WTC11 (cell line): Measurements from ENCODE around the gene PRKAG2. TPM values are rescaled to one million over a fixed set of nuclear protein-coding genes. Genes with fewer than 3 reads are reported as not detected.
A peak's percentile ranks its signal among the peaks of the same experiment; 100 is the strongest.

Experiments
- ATAC-seq: fragments of 200-7000 bp; cut with Tn5 transposase; 2 replicates; pipeline ENCODE4 v1.10.0; 2021; ENCODE audit warnings: mild to moderate bottlenecking, moderate library complexity
- CTCF ChIA-PET: fragments of 300-600 bp; sonication (Branson Sonifier 250); formaldehyde crosslinking; loops from one replicate; lab custom pipeline; 2021; ENCODE audit warnings: antibody characterized with exemption; lab: Charles Lee
- POLR2A ChIA-PET: fragments of 350-600 bp; sonication (Branson Sonifier 250); formaldehyde crosslinking; loops from one replicate; lab custom pipeline; 2021; ENCODE audit warnings: antibody characterized with exemption; lab: Charles Lee
- DNase-seq: peaks from one replicate; pipeline ENCODE4 v3.0.0; 2021; ENCODE audit warnings: low spot score
- H3K27ac Mint-ChIP-seq: 2 replicates; pipeline ENCODE4 v1.8.0; 2021; ENCODE audit warnings: mixed read lengths
- H3K27me3 Mint-ChIP-seq: 2 replicates; pipeline ENCODE4 v1.8.0; 2021; ENCODE audit warnings: low read depth, mild to moderate bottlenecking, moderate library complexity, mixed read lengths
- H3K36me3 Mint-ChIP-seq: 2 replicates; pipeline ENCODE4 v1.8.0; 2021; ENCODE audit warnings: mixed read lengths
- H3K4me1 Mint-ChIP-seq: 2 replicates; pipeline ENCODE4 v1.8.0; 2022; ENCODE audit warnings: mixed read lengths
- H3K4me3 Mint-ChIP-seq: 2 replicates; pipeline ENCODE4 v1.8.0; 2021; ENCODE audit warnings: mild to moderate bottlenecking, moderate library complexity, mixed read lengths
- H3K9me3 Mint-ChIP-seq: 2 replicates; pipeline ENCODE4 v1.8.0; 2021; ENCODE audit warnings: mixed read lengths
- ATF1 ChIP-seq: sonication (generic); formaldehyde crosslinking; IDR thresholded peaks from 2 replicates; pipeline ENCODE4 v1.8.1; 2023; ENCODE audit warnings: mild to moderate bottlenecking, moderate library complexity, missing genetic modification reagents
- CREM ChIP-seq: sonication (generic); formaldehyde crosslinking; IDR thresholded peaks from 2 replicates; pipeline ENCODE4 v1.8.1; 2022; ENCODE audit warnings: mild to moderate bottlenecking, missing genetic modification reagents, moderate library complexity
- FOXK1 ChIP-seq: sonication (generic); formaldehyde crosslinking; IDR thresholded peaks from 2 replicates; pipeline ENCODE4 v1.8.0; 2022; ENCODE audit warnings: mild to moderate bottlenecking, moderate library complexity, missing genetic modification reagents
- JUN ChIP-seq: sonication (generic); formaldehyde crosslinking; IDR thresholded peaks from 2 replicates; pipeline ENCODE4 v1.8.0; 2023; ENCODE audit warnings: mild to moderate bottlenecking, missing genetic modification reagents
- NFE2L1 ChIP-seq: sonication (generic); formaldehyde crosslinking; IDR thresholded peaks from 2 replicates; pipeline ENCODE4 v1.8.1; 2023; ENCODE audit warnings: missing genetic modification reagents
- NFYB ChIP-seq: sonication (generic); formaldehyde crosslinking; conservative IDR thresholded peaks from 2 replicates; pipeline ENCODE4 v1.8.0; 2022; ENCODE audit warnings: low read depth, missing genetic modification reagents
- ZNF219 ChIP-seq: sonication (generic); formaldehyde crosslinking; IDR thresholded peaks from 2 replicates; pipeline ENCODE4 v1.8.0; 2023; ENCODE audit warnings: missing genetic modification reagents, mild to moderate bottlenecking, borderline replicate concordance
- ZNF423 ChIP-seq: fragments of 250-450 bp; sonication (Bioruptor Pico); IDR thresholded peaks from 2 replicates; pipeline ENCODE4 v2.1.2; 2022; ENCODE audit warnings: mild to moderate bottlenecking, moderate library complexity
- ZNF671 ChIP-seq: fragments of 250-450 bp; sonication (Bioruptor Pico); IDR thresholded peaks from 2 replicates; pipeline ENCODE4 v1.8.0; 2021; ENCODE audit warnings: mild to moderate bottlenecking
- total RNA-seq: library from RNA; stranded (reverse); gene quantifications from 3 replicates; pipeline ENCODE4 v1.2.3, GENCODE V29; 2021
- TF ChIP-seq, protein P1 (sequence below): sonication (generic); formaldehyde crosslinking; IDR thresholded peaks from 2 replicates; pipeline ENCODE4 v1.8.1; 2023; ENCODE audit warnings: mild to moderate bottlenecking, missing genetic modification reagents, moderate library complexity
- TF ChIP-seq, protein P2 (sequence below): fragments of 250-450 bp; sonication (Bioruptor Pico); conservative IDR thresholded peaks from 2 replicates; pipeline ENCODE4 v1.9.0; 2021; ENCODE audit warnings: mild to moderate bottlenecking
- TF ChIP-seq, protein P3 (sequence below): sonication (generic); formaldehyde crosslinking; IDR thresholded peaks from 2 replicates; pipeline ENCODE4 v1.8.0; 2022; ENCODE audit warnings: mild to moderate bottlenecking, missing genetic modification reagents
- TF ChIP-seq, protein P4 (sequence below): sonication (generic); formaldehyde crosslinking; IDR thresholded peaks from 2 replicates; pipeline ENCODE4 v1.8.1; 2023; ENCODE audit warnings: mild to moderate bottlenecking, missing genetic modification reagents, borderline replicate concordance
- TF ChIP-seq, protein P5 (sequence below): fragments of 250-450 bp; sonication (Bioruptor Pico); IDR thresholded peaks from 2 replicates; pipeline ENCODE4 v1.9.0; 2021; ENCODE audit warnings: moderate library complexity, mild to moderate bottlenecking, inconsistent platforms, borderline replicate concordance
- TF ChIP-seq, protein P6 (sequence below): fragments of 250-450 bp; sonication (Bioruptor Pico); IDR thresholded peaks from 2 replicates; pipeline ENCODE4 v1.9.0; 2021; ENCODE audit warnings: mild to moderate bottlenecking

The PRKAG2 gene
- total RNA-seq, 1 experiment from 2014 or later: 20.3 TPM

DNA sequence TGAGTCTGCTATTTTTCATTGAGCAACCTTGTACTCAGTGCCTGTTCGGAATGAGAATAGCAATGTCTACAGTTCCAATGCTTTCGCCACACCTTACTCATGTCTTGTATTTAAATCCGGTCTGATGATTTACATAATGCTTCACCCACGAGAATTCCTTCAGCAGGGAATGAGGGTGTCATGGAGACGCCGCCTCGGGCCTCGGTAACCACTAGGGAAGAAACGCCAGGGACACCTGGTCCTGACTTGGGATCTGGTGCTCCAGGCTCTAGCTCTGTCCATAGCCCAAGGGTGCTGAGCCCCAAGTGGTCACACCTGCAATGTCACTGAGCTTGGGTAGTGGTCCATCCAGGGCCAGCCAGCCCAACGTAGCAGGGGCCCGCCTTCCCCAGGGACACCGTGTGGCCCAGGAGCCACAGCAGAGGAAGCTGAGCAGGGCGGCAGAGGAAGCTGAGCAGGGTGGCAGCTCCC is 37.4 kb downstream of the PRKAG2 start:
- Mint-ChIP-seq H3K36me3 (no peaks in the 10 kb centered on the region), H3K27me3 (no peaks in the 10 kb centered on the region), H3K27ac (no peak overlapping the region), H3K9me3 (no peaks in the 10 kb centered on the region), H3K4me1 (peaks cover 25% of the 10 kb centered on the region), H3K4me3 (no peak overlapping the region)
- ATAC-seq (no peak), DNase-seq (no peak)
- TF ChIP-seq ZNF671 (CRISPR knock-in tag): no peak
- TF ChIP-seq, protein P1, sequence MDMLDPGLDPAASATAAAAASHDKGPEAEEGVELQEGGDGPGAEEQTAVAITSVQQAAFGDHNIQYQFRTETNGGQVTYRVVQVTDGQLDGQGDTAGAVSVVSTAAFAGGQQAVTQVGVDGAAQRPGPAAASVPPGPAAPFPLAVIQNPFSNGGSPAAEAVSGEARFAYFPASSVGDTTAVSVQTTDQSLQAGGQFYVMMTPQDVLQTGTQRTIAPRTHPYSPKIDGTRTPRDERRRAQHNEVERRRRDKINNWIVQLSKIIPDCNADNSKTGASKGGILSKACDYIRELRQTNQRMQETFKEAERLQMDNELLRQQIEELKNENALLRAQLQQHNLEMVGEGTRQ (CRISPR knock-in tag): no peak
- TF ChIP-seq, protein P2, sequence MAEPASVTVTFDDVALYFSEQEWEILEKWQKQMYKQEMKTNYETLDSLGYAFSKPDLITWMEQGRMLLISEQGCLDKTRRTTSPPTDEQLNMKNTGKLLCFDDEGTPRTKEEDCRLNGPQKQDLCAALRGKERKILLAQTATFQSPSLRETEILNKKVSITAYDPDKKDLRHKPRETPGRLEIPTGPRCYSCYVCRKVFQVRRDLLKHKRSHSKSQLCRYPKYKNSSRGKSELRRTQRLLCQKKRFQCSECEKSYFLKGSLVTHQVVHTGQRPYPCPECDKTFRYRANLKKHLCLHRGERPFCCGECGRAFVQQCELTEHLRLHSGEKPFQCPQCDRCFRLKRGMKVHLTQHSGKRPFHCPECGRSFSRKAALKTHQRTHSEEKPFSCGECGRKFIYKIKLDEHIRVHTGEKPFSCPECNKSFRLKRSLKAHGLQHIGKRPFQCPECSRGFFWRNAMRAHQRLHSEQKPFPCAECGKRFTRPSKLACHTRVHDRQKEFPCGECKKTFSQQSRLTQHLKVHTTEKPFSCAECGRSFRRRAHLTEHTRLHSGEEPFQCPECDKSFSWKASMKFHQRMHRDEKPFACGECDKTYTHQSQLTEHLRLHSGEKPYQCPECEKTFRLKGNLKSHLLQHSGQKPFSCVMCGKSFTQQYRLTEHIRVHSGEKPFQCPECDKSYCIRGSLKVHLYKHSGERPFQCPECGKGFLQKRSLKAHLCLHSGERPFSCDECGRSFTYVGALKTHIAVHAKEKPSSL (CRISPR knock-in tag): no peak
- TF ChIP-seq FOXK1 (CRISPR knock-in tag): no peak
- TF ChIP-seq, protein P3, sequence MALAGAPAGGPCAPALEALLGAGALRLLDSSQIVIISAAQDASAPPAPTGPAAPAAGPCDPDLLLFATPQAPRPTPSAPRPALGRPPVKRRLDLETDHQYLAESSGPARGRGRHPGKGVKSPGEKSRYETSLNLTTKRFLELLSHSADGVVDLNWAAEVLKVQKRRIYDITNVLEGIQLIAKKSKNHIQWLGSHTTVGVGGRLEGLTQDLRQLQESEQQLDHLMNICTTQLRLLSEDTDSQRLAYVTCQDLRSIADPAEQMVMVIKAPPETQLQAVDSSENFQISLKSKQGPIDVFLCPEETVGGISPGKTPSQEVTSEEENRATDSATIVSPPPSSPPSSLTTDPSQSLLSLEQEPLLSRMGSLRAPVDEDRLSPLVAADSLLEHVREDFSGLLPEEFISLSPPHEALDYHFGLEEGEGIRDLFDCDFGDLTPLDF: no peak
- TF ChIP-seq ZNF423 (CRISPR knock-in tag): 0 out of 2 replicates have a peak, but pooled peaks have one; percentile 23
- no peak for TF ChIP-seq NFE2L1 (CRISPR knock-in tag)
- TF ChIP-seq, protein P4, sequence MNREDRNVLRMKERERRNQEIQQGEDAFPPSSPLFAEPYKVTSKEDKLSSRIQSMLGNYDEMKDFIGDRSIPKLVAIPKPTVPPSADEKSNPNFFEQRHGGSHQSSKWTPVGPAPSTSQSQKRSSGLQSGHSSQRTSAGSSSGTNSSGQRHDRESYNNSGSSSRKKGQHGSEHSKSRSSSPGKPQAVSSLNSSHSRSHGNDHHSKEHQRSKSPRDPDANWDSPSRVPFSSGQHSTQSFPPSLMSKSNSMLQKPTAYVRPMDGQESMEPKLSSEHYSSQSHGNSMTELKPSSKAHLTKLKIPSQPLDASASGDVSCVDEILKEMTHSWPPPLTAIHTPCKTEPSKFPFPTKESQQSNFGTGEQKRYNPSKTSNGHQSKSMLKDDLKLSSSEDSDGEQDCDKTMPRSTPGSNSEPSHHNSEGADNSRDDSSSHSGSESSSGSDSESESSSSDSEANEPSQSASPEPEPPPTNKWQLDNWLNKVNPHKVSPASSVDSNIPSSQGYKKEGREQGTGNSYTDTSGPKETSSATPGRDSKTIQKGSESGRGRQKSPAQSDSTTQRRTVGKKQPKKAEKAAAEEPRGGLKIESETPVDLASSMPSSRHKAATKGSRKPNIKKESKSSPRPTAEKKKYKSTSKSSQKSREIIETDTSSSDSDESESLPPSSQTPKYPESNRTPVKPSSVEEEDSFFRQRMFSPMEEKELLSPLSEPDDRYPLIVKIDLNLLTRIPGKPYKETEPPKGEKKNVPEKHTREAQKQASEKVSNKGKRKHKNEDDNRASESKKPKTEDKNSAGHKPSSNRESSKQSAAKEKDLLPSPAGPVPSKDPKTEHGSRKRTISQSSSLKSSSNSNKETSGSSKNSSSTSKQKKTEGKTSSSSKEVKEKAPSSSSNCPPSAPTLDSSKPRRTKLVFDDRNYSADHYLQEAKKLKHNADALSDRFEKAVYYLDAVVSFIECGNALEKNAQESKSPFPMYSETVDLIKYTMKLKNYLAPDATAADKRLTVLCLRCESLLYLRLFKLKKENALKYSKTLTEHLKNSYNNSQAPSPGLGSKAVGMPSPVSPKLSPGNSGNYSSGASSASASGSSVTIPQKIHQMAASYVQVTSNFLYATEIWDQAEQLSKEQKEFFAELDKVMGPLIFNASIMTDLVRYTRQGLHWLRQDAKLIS (CRISPR knock-in tag): no peak
- TF ChIP-seq, protein P5, sequence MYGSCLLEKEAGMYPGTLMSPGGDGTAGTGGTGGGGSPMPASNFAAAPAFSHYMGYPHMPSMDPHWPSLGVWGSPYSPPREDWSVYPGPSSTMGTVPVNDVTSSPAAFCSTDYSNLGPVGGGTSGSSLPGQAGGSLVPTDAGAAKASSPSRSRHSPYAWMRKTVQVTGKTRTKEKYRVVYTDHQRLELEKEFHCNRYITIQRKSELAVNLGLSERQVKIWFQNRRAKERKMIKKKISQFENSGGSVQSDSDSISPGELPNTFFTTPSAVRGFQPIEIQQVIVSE (CRISPR knock-in tag): no peak
- CTCF ChIA-PET: interaction anchor here (1.5 kb wide), 1 partner anchor 56 kb away, joined by 5 read pairs; no protein-coding TSS in a partner anchor
- POLR2A ChIA-PET: no interaction called here

DNA sequence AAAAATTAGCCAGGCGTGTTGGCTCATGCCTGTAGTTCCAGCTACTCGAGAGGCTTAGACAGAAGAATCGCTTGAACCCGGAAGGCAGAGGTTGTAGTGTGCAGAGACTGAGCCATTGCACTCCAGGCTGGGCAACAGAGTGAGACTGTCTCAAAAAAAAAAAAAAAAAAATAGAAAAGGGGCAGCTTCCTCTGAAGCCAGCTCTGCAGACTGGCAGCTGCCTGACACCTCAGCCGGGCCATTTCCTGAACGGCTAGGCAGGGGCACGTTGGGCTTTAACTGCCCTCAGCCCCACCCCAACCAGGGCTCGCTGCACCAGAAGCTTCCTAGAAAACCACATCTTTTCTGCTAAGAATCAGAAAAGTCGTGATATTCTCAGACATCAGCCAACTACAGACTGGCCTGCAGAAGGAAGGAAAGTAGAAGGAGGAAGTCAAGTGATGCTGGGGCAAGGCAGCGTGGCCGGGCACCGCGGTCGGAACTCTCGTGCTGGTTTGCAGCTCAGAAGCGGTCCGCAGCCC is 38.0 kb downstream of the PRKAG2 start:
- H3K36me3 Mint-ChIP-seq: no peaks in the 10 kb centered on the region
- ChIA-PET CTCF (interaction anchor here (0.5 kb wide), 1 partner anchor 395 kb away, joined by 3 read pairs; no protein-coding TSS in a partner anchor), POLR2A (no interaction called here)
- H3K9me3 Mint-ChIP-seq: no peaks in the 10 kb centered on the region
- TF ChIP-seq JUN (CRISPR knock-in tag): no peak
- TF ChIP-seq, protein P6, sequence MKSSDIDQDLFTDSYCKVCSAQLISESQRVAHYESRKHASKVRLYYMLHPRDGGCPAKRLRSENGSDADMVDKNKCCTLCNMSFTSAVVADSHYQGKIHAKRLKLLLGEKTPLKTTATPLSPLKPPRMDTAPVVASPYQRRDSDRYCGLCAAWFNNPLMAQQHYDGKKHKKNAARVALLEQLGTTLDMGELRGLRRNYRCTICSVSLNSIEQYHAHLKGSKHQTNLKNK (CRISPR knock-in tag): no peak
- TF ChIP-seq CREM (CRISPR knock-in tag): no peak
- TF ChIP-seq ZNF219: no peak
- TF ChIP-seq NFYB (CRISPR knock-in tag): no peak
- no peak for TF ChIP-seq ATF1 (CRISPR knock-in tag)
- DNase-seq (no peak), ATAC-seq (no peak)
- no peaks in the 10 kb centered on the region for H3K27me3 Mint-ChIP-seq
- no peak overlapping the region for H3K27ac Mint-ChIP-seq
- peaks cover 25% of the 10 kb centered on the region for H3K4me1 Mint-ChIP-seq
- H3K4me3 Mint-ChIP-seq: no peak overlapping the region
